HG03103 (cell line): ENCODE results near the gene PRAC2.

ENCODE experiments used
- ATAC-seq: cut with Tn5 transposase; IDR thresholded peaks from one replicate; pipeline ENCODE4 v1.9.1; 2021; ENCODE audit warnings: low read depth; ENCODE audit not compliant: unreplicated experiment

PRAC2 gene

DNA sequence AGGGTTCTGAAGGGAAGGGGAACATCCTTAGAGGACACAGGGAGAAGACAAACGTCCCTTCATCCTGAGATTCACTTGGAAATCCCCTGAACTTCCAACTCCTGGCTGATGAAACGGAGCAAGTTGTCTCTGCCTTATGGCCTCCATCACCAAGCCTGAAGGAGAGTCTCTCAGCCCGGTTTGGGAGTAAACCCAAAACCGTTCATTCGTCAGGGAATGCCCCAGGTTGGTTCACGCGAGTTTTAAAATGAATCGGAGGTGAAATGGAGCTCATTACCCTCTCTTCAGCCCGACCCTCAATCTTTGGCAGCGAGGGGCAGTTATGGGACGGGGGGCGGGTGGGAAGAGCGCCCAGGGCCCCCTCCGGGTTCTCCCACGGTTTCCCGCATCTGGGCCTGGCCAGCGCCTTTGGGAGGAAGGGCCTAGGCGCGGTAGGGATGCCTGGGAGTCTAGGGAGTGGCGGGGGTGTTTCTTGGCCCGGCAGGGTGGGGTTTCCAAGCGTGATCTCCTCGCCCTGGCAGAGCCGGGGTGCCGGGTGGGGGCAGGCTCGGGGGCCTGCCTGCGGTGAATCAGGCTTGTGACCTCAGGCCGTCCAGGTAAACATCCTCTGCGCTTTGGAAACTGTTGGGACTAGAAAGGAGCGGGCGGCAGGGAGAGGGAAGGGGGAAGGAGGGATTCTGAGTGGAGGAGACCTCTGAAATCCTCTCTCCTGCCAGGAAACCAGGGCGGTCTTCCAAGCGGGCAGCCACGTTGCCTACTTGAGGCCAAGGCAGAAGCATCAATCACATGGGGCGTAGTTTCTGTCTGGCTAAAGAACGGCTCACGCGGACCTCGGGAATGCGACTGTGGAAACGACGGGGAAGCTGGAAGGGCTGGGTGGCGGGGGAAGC is 29.7 kb downstream of the PRAC2 start:
- no peak for ATAC-seq

DNA sequence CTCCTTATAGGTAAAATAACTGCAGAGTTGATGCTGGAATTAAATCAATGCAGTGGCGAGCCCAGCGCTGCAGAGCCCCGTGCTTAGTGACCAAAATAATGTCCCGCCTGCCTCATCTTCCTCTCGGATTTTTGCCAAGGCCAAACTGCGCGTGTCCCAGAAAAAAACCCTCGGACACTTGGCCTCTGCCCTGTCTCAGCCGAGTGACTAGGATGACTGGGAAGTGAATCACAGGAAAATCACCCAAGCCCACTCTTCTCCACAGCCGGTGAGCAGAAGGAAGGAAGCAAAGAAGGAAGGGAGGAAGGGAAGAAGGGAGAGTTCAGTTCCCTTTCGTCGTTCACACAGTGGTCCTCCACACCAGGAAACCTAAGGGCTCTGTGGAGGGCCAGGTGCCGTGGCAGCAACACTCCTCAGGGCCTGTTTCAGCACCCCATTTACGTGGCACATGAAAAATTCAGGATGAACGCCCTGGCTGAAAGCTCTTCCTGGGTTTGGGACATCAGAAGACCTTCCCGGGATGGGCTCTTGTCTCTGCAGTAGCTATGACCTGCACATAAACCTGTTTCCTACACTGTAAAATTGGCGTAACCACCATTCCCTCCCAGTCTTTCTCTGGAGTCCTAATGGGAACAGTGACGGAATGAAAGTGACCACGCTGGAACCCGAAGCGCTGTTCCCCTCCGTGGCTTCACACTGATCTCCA is 31.0 kb downstream of the PRAC2 start:
- no peak for ATAC-seq

DNA sequence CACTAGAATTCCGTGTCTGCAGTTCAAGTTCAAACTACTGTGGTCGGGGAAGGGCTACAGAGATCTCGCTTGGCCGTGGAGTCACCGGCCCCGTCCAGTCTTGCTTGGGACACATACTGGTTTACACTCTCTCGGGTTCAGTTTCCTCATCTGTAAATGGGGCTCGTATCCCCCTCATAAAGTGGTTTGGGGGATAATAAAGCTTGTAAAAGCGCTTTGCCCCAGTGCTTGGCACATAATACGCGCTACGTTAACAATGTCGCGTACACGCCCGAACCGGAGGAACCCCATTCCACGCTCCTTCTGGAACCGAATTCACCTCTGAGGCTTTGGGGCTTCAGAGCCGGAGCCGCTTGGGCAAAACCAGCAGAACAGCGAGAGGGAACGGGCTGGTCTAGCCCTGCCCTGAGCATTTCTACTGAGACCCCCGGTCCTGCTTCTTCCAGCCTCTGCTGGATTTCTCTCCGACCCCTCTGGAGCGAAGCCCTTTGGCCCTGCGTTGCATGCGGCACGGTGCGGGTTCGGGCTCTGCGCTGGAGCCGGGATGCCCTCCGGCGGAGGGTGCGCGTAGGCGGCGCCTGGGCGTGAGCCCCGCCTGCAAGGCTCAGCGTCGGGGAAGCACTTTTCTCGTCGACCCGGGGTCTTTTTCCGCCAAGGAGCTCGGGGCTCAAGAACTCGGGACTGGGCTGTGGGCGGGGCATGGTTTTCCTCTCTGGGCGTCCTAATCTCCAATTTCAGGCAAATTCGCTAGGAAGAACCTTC is 31.7 kb downstream of the PRAC2 start:
- ATAC-seq: no peak

- ATAC-seq: no peak
Observed at GRCh38 chr17:48755356-48755755, 32.4 kb downstream of the PRAC2 start.

DNA sequence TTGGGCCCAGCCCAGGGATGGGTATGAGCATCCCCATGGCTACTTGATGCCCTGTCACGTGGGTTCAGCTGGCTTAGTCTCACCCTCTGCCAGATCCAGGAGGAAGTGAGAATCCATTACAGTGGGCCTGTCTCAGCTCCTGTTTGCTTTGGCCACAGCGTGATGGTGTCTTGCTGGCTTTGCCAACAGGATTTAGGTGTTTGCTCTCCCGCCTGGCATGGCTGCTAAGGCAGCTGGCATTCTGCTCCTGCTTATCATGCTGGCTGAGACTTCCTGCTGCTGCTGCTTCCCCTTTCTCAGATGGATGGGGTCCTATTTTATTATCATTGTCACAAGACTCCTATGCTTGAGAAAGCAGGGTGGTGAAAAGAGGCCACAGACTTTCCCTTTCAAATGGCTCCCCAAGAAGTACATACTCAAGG is 33.9 kb downstream of the PRAC2 start:
- no peak for ATAC-seq

GRCh38 chr17:48757524-48757961 is 34.6 kb downstream of the PRAC2 start:
- no peak for ATAC-seq

DNA sequence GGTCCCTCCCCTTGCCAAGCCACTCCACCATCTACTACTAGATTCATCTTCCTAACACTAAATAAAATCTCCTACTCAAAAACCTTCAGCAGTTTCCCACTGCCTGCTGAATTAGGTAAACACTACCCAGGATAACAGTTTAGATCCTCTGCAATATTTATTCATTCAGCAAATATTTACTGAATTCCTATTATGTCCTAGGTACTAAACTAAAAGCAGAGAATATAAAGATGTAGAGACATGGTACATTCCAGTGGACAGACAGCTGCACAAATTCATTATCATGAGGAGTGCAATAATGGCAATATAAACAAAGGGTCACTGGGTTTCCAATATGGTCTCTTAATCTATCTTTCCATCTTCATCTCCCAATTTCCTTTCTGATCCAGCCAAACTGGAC is 36.3 kb downstream of the PRAC2 start:
- no peak for ATAC-seq

- ATAC-seq: no peak
Observed at GRCh38 chr17:48760411-48760810, 37.4 kb downstream of the PRAC2 start.

- no peak for ATAC-seq
Observed at GRCh38 chr17:48761114-48761513, 38.1 kb downstream of the PRAC2 start.

DNA sequence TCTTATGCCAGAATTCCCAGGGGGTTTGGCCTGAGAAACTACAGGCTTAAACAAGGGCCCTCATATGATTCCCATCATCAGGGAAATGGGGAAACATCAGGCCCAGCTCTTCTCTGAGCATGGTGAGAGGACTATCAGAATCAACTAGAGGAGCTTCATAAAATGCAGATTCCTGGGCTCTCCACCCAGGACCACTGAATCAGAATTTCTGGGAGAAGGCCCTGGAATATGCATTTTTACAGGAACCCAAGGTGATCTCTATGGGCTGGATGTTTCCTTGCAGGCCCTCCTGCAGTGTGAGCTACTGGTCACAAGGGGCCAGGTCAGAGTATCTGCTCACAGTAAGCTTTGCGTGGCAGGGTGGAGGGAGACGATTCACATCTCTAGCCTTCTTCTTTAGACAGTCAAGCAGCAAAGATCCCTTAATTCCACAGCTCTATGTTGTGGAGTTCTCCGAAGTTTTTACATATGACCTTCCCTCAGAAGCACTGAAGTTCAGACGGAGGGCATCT is 44.3 kb downstream of the PRAC2 start:
- no peak for ATAC-seq

DNA sequence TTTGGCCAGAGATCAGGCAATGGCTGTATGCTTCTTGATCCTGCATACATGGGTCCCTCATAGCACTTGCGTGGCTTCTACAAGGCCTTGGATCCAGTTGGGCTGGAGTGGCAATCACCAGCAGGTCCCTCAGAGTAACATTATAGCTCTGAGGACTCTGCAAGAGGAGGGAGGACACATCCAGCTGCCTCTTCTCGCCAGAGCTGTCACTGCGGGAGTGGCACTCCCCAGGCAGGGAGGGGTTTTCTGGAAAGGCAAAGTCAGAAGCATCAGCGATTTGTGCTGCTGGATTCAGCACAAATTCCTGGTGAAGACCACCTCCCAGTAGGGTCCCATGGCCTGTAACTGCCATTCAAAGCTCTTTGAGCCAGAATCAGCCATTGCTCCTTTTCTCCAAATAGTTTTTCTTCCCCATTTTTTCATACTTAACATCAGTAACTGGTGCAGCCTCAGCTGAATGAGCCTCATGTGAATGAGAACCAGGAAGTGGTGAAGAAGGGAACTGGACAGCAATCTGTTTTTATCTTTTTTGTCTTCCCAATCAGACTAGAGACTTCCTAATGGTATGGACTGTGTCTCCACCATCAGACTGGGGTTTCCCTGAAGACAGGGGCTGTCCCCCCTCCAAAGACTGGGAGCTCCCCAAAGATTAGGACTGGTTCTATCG is 46.2 kb downstream of the PRAC2 start:
- no peak for ATAC-seq

GRCh38 chr17:48770954-48771353 is 48.0 kb downstream of the PRAC2 start:
- no peak for ATAC-seq

GRCh38 chr17:48773245-48773644 is 50.3 kb downstream of the PRAC2 start:
- ATAC-seq: no peak
